Keratinocyte (primary cell): ENCODE results near the gene ATP8A2. TPM values are rescaled to one million over a fixed set of nuclear protein-coding genes. Genes with fewer than 3 reads are reported as not detected.

Experiments
- DNase-seq: peaks from one replicate; pipeline ENCODE4 v3.0.0-alpha.2; 2011; ENCODE audit warnings: low read depth, missing footprints, low spot score
- FAIRE-seq: peaks from 2 replicates; lab custom pipeline; 2011; peaks lifted over from hg19 to GRCh38; lab: Jason Lieb, UNC
- H2AFZ ChIP-seq: 2 replicates; pipeline ENCODE4 v1.6.0; 2012; ENCODE audit warnings: low read length, control low read depth, inconsistent platforms; ENCODE audit not compliant: control insufficient read depth
- H3K27ac ChIP-seq: 2 replicates; pipeline ENCODE4 v1.5.1; 2011; ENCODE audit warnings: low read length; ENCODE audit not compliant: control insufficient read depth, insufficient read depth
- H3K27me3 ChIP-seq: 3 replicates; pipeline ENCODE4 v1.6.0; 2011; ENCODE audit warnings: low read length; ENCODE audit not compliant: control insufficient read depth, insufficient read depth; ENCODE audit errors: extremely low read depth
- H3K36me3 ChIP-seq, 2 experiments: 2 replicates in 1 of 2; 3 replicates in 1 of 2; pipeline ENCODE4 v1.5.1; 2011; ENCODE audit warnings: low read length in 2 of 2, mild to moderate bottlenecking in 1 of 2; ENCODE audit not compliant: control insufficient read depth in 2 of 2, insufficient read depth in 2 of 2; ENCODE audit errors: extremely low read depth in 1 of 2
- H3K4me1 ChIP-seq: 3 replicates; pipeline ENCODE4 v1.5.1; 2011; ENCODE audit warnings: low read length; ENCODE audit not compliant: control insufficient read depth, insufficient read depth; ENCODE audit errors: extremely low read depth
- H3K4me2 ChIP-seq: 3 replicates; pipeline ENCODE4 v1.6.0; 2011; ENCODE audit warnings: low read depth, low read length; ENCODE audit not compliant: control insufficient read depth, insufficient read depth; ENCODE audit errors: extremely low read depth
- H3K4me3 ChIP-seq, 3 experiments: fragments of 200-600 bp in 1 of 3; sonication (generic) in 1 of 3; 2 replicates in 2 of 3; 3 replicates in 1 of 3; pipeline ENCODE4 v1.5.1; 2011 to 2016; ENCODE audit warnings: low read length in 3 of 3, mild to moderate bottlenecking in 3 of 3, control low read depth in 2 of 3, inconsistent platforms in 1 of 3, low read depth in 1 of 3, mixed read lengths in 1 of 3, mixed run types in 1 of 3, moderate library complexity in 1 of 3; ENCODE audit not compliant: control insufficient read depth in 2 of 3, insufficient read depth in 2 of 3; ENCODE audit errors: extremely low read depth in 1 of 3
- H3K79me2 ChIP-seq: 2 replicates; pipeline ENCODE4 v1.6.0; 2012; ENCODE audit warnings: low read length; ENCODE audit not compliant: control insufficient read depth, insufficient read depth
- H3K9ac ChIP-seq: 3 replicates; pipeline ENCODE4 v1.6.0; 2011; ENCODE audit warnings: low read length; ENCODE audit not compliant: control insufficient read depth, insufficient read depth; ENCODE audit errors: extremely low read depth
- H3K9me1 ChIP-seq: 3 replicates; pipeline ENCODE4 v1.6.0; 2011; ENCODE audit warnings: low read length; ENCODE audit not compliant: control insufficient read depth, insufficient read depth; ENCODE audit errors: extremely low read depth
- H3K9me3 ChIP-seq: 2 replicates; pipeline ENCODE4 v1.5.1; 2012; ENCODE audit warnings: low read depth, low read length; ENCODE audit not compliant: control insufficient read depth
- H4K20me1 ChIP-seq: 3 replicates; pipeline ENCODE4 v1.6.0; 2011; ENCODE audit warnings: low read length; ENCODE audit not compliant: control insufficient read depth, insufficient read depth; ENCODE audit errors: extremely low read depth
- CTCF ChIP-seq, 3 experiments: IDR thresholded peaks in 1 of 3; conservative IDR thresholded peaks in 1 of 3; optimal IDR thresholded peaks in 1 of 3; 2 replicates in 2 of 3; 3 replicates in 1 of 3; pipeline versions ENCODE3 to v1.5.1; 2011; ENCODE audit warnings: low read length in 3 of 3, mild to moderate bottlenecking in 3 of 3, moderate library complexity in 2 of 3, control low read depth in 1 of 3, inconsistent platforms in 1 of 3; ENCODE audit not compliant: insufficient read depth in 2 of 3; ENCODE audit errors: extremely low read depth in 1 of 3
- EZH2 ChIP-seq: IDR thresholded peaks from one replicate; pipeline ENCODE4 v1.6.1; 2012; ENCODE audit warnings: inconsistent platforms, mild to moderate bottlenecking, low read length, moderate library complexity
- dilution Hi-C: fragments of 300-500 bp; cut with MboI; formaldehyde crosslinking; loops from one replicate; pipeline ENCODE4 v1.7.0; 2020; ENCODE audit warnings: low sequenced_read_pairs; ENCODE audit not compliant: extremely low pct_ligation_motif_present
- polyA plus RNA-seq, 5 experiments: library from polyadenylated mRNA; depleted of rRNA in 3 of 5; stranded (reverse) in 3 of 5; stranded (forward) in 1 of 5; unstranded in 1 of 5; fragments of >200 nt; gene quantifications; 1 replicate in 1 of 5; 2 replicates in 3 of 5; 3 replicates in 1 of 5; pipeline versions ENCODE4 v1.2.1 to v1.2.3, GENCODE V29; 2011 to 2012; ENCODE audit warnings: missing spikeins in 2 of 5, low read depth in 1 of 5, low replicate concordance in 1 of 5

The ATP8A2 gene
- polyA plus RNA-seq, 1 donor (not counting 4 experiments of a cell fraction or from before 2014, with no cell fraction given) = 0.16 TPM

- no peaks in the 10 kb centered on the region for H3K79me2 ChIP-seq
- H3K4me3 ChIP-seq = no peak overlapping the region
- DNase-seq (no peak), FAIRE-seq (no peak)
- no peaks in the 10 kb centered on the region for H4K20me1 ChIP-seq
- TF ChIP-seq CTCF (optimal IDR thresholded peaks at IDR 0.05 in 1 of 3, IDR thresholded peaks at IDR 0.05 in 1 of 3, conservative IDR thresholded peaks at IDR 0.05 in 1 of 3; ENCODE audit: extremely low read depth in 1 of 3, insufficient read depth in 2 of 3, low read length in 3 of 3) = no peak
- H3K27me3 ChIP-seq = peaks cover 4% of the 10 kb centered on the region
- H3K36me3 ChIP-seq = no peaks in the 10 kb centered on the region
- H3K9me1 ChIP-seq = no peaks in the 10 kb centered on the region
- dilution Hi-C loops = loop anchor here (25.0 kb wide), 1 partner anchor 500 kb away; no protein-coding TSS in a partner anchor
- H3K9me3 ChIP-seq = no peaks in the 10 kb centered on the region
- H2AFZ ChIP-seq = no peak overlapping the region
- H3K4me1 ChIP-seq = no peaks in the 10 kb centered on the region
- no peak overlapping the region for H3K27ac ChIP-seq
- H3K9ac ChIP-seq = no peak overlapping the region
- H3K4me2 ChIP-seq = no peak overlapping the region
These were observed 215.7 kb downstream of the ATP8A2 start for GRCh38 chr13:25587326-25587980.

- no peak for TF ChIP-seq CTCF (optimal IDR thresholded peaks at IDR 0.05 in 1 of 3, IDR thresholded peaks at IDR 0.05 in 1 of 3, conservative IDR thresholded peaks at IDR 0.05 in 1 of 3; ENCODE audit: extremely low read depth in 1 of 3, insufficient read depth in 2 of 3, low read length in 3 of 3)
- TF ChIP-seq EZH2 = no peak
- Histone ChIP-seq H3K9ac (no peak overlapping the region), H3K79me2 (no peaks in the 10 kb centered on the region), H4K20me1 (no peaks in the 10 kb centered on the region), H3K4me2 (no peak overlapping the region), H3K9me3 (no peaks in the 10 kb centered on the region), H3K36me3 (no peaks in the 10 kb centered on the region), H3K4me1 (no peaks in the 10 kb centered on the region), H3K27me3 (peaks cover 4% of the 10 kb centered on the region), H2AFZ (no peak overlapping the region), H3K27ac (no peak overlapping the region), H3K4me3 (no peak overlapping the region), H3K9me1 (no peaks in the 10 kb centered on the region)
- dilution Hi-C loops = loop anchor here (25.0 kb wide), 1 partner anchor 499 kb away; no protein-coding TSS in a partner anchor
- FAIRE-seq (no peak), DNase-seq (no peak)
These were observed 216.7 kb downstream of the ATP8A2 start for GRCh38 chr13:25588336-25589060.
